DOHH2 (cell line): ENCODE measurements around the gene PPFIA3.

Experiments used
- EZH2phosphoT487 ChIP-seq: fragments of 200-600 bp; sonication (generic); IDR thresholded peaks from 2 replicates; pipeline ENCODE4 v1.6.1; 2017; ENCODE audit warnings: borderline replicate concordance, mild to moderate bottlenecking, antibody characterized with exemption, low read length, moderate library complexity, mixed read lengths
- TF ChIP-seq, protein P1 (sequence below): fragments of 200-600 bp; sonication (generic); IDR thresholded peaks from one replicate; pipeline ENCODE4 v1.5.1; 2014; ENCODE audit warnings: antibody characterized with exemption, mild to moderate bottlenecking, low read depth, low read length; ENCODE audit not compliant: poor library complexity, severe bottlenecking

DNA sequence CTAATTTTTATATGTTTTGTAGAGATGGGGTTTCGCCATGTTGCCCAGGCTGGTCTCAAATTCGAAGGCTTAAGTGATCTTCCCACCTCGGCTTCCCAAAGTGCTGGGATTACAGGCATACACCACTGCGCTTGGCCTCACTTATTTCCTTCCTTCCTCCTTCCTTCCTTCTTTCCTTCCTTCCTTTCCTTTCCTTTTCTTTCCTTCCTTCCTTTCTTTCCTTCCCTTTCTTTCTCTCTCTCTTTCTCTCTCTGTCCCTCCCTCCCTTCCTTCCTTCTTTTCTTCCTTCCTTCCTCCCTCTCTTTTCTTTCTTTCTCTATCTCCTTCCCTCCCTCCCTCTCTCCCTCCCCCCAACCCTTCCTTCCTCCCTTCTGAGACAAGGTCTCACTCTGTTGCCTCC lies 75.1 kb downstream of the PPFIA3 start:
- TF ChIP-seq, protein P1, sequence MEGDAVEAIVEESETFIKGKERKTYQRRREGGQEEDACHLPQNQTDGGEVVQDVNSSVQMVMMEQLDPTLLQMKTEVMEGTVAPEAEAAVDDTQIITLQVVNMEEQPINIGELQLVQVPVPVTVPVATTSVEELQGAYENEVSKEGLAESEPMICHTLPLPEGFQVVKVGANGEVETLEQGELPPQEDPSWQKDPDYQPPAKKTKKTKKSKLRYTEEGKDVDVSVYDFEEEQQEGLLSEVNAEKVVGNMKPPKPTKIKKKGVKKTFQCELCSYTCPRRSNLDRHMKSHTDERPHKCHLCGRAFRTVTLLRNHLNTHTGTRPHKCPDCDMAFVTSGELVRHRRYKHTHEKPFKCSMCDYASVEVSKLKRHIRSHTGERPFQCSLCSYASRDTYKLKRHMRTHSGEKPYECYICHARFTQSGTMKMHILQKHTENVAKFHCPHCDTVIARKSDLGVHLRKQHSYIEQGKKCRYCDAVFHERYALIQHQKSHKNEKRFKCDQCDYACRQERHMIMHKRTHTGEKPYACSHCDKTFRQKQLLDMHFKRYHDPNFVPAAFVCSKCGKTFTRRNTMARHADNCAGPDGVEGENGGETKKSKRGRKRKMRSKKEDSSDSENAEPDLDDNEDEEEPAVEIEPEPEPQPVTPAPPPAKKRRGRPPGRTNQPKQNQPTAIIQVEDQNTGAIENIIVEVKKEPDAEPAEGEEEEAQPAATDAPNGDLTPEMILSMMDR = no peak
- no peak for TF ChIP-seq EZH2phosphoT487
